ENCODE results near the gene ATG5. TPM values are rescaled to one million over a fixed set of nuclear protein-coding genes. Genes with fewer than 3 reads are reported as not detected.

The ATG5 gene
- total and polyA plus RNA-seq, 9 of the 15 experiments (the other 6 are each of a cell fraction or from before 2014, with no cell fraction given) = 29.0 to 80.0 (median 53.2) TPM

DNA sequence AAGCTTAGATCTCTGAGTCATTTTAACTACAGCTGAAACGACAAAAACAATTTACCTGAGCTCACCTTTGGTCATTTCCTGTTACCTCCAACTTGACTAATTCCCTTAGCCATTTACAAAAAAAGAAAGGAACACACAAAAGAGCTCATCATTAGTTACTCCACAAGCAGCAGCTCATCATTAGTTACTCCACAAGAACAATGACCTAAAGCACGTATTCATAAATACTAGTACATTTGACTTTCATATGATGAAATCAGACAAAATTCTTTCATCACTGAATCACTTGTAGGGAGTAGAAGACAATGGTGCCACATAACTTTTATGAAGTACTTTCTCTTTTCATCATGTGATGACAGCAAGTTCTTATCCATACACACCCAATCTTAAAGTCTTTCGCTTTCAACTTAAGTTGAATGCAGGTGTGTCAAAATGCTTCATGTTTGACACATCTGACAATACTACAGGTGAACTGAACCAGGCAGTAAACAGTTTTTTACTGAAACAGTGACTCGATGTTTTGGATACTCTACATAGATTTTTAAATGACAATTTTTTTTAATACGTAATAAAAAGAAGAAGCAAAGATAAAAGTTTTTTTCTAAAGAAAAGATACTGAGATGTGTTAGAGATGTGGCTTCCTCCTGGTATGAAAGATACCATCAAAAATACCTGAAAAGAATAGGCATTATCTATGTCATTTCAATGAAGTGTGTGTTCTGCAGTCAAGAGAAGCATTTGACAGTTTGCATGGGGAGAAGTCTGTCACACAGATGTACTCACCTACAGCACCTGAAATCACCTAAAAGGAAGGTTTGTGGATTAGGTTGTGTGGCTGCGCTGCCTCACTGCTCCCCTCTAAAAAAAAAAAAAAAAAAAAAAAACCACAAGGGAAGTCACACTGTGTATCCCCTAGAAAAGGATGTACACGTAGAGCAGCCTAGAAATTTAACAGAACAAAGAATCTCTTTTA, 130.3 kb downstream of the ATG5 start (continued):
- TF ChIP-seq, protein P1, sequence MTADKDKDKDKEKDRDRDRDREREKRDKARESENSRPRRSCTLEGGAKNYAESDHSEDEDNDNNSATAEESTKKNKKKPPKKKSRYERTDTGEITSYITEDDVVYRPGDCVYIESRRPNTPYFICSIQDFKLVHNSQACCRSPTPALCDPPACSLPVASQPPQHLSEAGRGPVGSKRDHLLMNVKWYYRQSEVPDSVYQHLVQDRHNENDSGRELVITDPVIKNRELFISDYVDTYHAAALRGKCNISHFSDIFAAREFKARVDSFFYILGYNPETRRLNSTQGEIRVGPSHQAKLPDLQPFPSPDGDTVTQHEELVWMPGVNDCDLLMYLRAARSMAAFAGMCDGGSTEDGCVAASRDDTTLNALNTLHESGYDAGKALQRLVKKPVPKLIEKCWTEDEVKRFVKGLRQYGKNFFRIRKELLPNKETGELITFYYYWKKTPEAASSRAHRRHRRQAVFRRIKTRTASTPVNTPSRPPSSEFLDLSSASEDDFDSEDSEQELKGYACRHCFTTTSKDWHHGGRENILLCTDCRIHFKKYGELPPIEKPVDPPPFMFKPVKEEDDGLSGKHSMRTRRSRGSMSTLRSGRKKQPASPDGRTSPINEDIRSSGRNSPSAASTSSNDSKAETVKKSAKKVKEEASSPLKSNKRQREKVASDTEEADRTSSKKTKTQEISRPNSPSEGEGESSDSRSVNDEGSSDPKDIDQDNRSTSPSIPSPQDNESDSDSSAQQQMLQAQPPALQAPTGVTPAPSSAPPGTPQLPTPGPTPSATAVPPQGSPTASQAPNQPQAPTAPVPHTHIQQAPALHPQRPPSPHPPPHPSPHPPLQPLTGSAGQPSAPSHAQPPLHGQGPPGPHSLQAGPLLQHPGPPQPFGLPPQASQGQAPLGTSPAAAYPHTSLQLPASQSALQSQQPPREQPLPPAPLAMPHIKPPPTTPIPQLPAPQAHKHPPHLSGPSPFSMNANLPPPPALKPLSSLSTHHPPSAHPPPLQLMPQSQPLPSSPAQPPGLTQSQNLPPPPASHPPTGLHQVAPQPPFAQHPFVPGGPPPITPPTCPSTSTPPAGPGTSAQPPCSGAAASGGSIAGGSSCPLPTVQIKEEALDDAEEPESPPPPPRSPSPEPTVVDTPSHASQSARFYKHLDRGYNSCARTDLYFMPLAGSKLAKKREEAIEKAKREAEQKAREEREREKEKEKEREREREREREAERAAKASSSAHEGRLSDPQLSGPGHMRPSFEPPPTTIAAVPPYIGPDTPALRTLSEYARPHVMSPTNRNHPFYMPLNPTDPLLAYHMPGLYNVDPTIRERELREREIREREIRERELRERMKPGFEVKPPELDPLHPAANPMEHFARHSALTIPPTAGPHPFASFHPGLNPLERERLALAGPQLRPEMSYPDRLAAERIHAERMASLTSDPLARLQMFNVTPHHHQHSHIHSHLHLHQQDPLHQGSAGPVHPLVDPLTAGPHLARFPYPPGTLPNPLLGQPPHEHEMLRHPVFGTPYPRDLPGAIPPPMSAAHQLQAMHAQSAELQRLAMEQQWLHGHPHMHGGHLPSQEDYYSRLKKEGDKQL (CRISPR knock-in tag; IDR thresholded peaks at IDR 0.05; ENCODE audit: borderline replicate concordance) = no peak
- TF ChIP-seq FOXK2 (conservative IDR thresholded peaks at IDR 0.05 in 1 of 2, IDR thresholded peaks at IDR 0.05 in 1 of 2; ENCODE audit: low read depth in 2 of 2) = no peak

DNA sequence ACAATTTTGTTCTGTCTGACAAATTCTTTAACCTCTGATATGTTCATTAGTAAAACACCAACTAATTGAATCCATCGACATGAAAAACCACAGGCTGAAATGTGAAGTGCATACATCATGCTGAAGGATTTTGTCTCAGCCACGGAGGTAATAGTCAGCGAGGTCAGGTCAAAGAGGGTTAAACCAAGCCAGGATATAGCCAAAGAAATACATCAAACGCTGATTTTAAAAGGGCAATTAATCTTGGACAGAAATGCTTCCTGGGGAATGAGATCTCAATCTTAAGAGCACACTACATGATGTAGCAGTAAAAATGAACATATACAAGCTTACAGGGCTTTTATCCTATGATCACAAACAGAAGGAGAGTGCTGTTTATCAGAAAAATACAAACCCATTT, 132.7 kb downstream of the ATG5 start:
- no peak for DNase-seq (ENCODE audit: extremely low read depth in 1 of 4, low spot score in 3 of 4)
- Histone ChIP-seq H3K4me3 (no peak overlapping the region), H3K36me3 (ENCODE audit: control insufficient read depth, insufficient read depth, low read length) (peaks cover 21% of the 10 kb centered on the region), H3K9ac (ENCODE audit: insufficient read depth in 1 of 2, low read depth in 2 of 2, low read length in 2 of 2) (no peak overlapping the region), H3K9me3 (replicated peaks; ENCODE audit: control insufficient read depth, insufficient read depth, low read depth, low read length) (no peaks in the 10 kb centered on the region), H3K4me2 (ENCODE audit: insufficient read depth, low read length) (no peak overlapping the region), H3K79me2 (ENCODE audit: control insufficient read depth, insufficient read depth, low read length) (no peaks in the 10 kb centered on the region), H4K20me1 (replicated peaks; ENCODE audit: control insufficient read depth, insufficient read depth, low read length) (no peaks in the 10 kb centered on the region), H3K27me3 (ENCODE audit: control insufficient read depth in 2 of 2, insufficient read depth in 2 of 2, low read length in 2 of 2) (no peaks in the 10 kb centered on the region), H3K27ac (ENCODE audit: extremely low read depth, low read depth, low read length) (no peak overlapping the region), H3K4me1 (replicated peaks in 1 of 2; ENCODE audit: control insufficient read depth in 2 of 2, insufficient read depth in 2 of 2, low read length in 2 of 2) (no peaks in the 10 kb centered on the region), H2AFZ (ENCODE audit: low read depth, low read length) (no peak overlapping the region), H3K9me1 (ENCODE audit: control insufficient read depth, insufficient read depth, low read length) (no peaks in the 10 kb centered on the region)
- in situ Hi-C loops (cut with MboI) = no loop called here
- POLR2A ChIA-PET = no interaction called here
- peak; percentile 32; the same call in 1 of the 3 replicates for ATAC-seq
- intact Hi-C loops (cut with micrococcal nuclease) = no loop called here
- CTCF ChIA-PET (ENCODE audit: low intra/inter-chr PET ratio) = no interaction called here
- WGBS (ENCODE audit: insufficient coverage, low coverage, missing lambda C conversion rate) = 39% methylated on average over 4 of the region's 4 CpGs
- FAIRE-seq = peak; percentile 55
- BruUV-seq (replicated peaks) = no TSS peak
- TF ChIP-seq, protein P2, sequence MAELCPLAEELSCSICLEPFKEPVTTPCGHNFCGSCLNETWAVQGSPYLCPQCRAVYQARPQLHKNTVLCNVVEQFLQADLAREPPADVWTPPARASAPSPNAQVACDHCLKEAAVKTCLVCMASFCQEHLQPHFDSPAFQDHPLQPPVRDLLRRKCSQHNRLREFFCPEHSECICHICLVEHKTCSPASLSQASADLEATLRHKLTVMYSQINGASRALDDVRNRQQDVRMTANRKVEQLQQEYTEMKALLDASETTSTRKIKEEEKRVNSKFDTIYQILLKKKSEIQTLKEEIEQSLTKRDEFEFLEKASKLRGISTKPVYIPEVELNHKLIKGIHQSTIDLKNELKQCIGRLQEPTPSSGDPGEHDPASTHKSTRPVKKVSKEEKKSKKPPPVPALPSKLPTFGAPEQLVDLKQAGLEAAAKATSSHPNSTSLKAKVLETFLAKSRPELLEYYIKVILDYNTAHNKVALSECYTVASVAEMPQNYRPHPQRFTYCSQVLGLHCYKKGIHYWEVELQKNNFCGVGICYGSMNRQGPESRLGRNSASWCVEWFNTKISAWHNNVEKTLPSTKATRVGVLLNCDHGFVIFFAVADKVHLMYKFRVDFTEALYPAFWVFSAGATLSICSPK (IDR thresholded peaks at IDR 0.05; ENCODE audit: borderline replicate concordance) = no peak
- 0 out of 2 replicates have a peak, but pooled peaks have one; percentile 39 for TF ChIP-seq ETV1 (tag; conservative IDR thresholded peaks at IDR 0.05; ENCODE audit: low read depth)
- peak; percentile 61 to 71 for TF ChIP-seq KDM1A (IDR thresholded peaks at IDR 0.05)
- peak; percentile 50 for TF ChIP-seq MEIS2 (IDR thresholded peaks at IDR 0.05; ENCODE audit: partially characterized antibody)
- TF ChIP-seq, protein P3, sequence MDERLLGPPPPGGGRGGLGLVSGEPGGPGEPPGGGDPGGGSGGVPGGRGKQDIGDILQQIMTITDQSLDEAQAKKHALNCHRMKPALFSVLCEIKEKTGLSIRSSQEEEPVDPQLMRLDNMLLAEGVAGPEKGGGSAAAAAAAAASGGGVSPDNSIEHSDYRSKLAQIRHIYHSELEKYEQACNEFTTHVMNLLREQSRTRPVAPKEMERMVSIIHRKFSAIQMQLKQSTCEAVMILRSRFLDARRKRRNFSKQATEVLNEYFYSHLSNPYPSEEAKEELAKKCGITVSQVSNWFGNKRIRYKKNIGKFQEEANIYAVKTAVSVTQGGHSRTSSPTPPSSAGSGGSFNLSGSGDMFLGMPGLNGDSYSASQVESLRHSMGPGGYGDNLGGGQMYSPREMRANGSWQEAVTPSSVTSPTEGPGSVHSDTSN (CRISPR knock-in tag; IDR thresholded peaks at IDR 0.05; ENCODE audit: low read depth) = no peak
- TF ChIP-seq, protein P3 (tag; conservative IDR thresholded peaks at IDR 0.05; ENCODE audit: low read depth) = peak; percentile 67

Measured in K562 (cell line).